Loucy (cell line): Measurements from ENCODE around the gene MPI.

Source experiments
- EZH2phosphoT487 ChIP-seq: fragments of 200-600 bp; IDR thresholded peaks from 2 replicates; pipeline ENCODE4 v1.6.1; 2018; ENCODE audit warnings: antibody characterized with exemption, mild to moderate bottlenecking, moderate library complexity, borderline replicate concordance
- TF ChIP-seq, protein P1 (sequence below): fragments of 200-600 bp; sonication (generic); conservative IDR thresholded peaks from 2 replicates; pipeline ENCODE4 v1.5.1; 2014; ENCODE audit warnings: mild to moderate bottlenecking, antibody characterized with exemption, low read length

DNA sequence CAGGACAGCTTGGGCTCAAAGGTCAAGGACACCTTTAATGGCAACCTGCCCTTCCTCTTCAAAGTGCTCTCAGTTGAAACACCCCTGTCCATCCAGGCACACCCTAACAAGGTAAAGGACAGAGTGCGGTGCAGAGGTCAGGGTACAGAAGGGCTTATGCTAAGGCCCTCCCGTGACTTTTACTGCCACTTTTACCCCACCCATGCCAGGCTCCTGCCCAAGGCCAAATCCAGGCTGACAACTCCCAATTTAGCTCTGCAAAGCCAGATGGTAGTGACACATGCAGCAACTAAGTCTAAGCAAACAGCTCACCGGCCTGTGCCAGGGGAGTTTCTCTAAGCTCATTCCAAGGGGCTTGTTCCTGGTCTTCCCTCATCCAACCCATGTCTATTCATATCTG, 1.6 kb downstream of the MPI start:
- TF ChIP-seq, protein P1, sequence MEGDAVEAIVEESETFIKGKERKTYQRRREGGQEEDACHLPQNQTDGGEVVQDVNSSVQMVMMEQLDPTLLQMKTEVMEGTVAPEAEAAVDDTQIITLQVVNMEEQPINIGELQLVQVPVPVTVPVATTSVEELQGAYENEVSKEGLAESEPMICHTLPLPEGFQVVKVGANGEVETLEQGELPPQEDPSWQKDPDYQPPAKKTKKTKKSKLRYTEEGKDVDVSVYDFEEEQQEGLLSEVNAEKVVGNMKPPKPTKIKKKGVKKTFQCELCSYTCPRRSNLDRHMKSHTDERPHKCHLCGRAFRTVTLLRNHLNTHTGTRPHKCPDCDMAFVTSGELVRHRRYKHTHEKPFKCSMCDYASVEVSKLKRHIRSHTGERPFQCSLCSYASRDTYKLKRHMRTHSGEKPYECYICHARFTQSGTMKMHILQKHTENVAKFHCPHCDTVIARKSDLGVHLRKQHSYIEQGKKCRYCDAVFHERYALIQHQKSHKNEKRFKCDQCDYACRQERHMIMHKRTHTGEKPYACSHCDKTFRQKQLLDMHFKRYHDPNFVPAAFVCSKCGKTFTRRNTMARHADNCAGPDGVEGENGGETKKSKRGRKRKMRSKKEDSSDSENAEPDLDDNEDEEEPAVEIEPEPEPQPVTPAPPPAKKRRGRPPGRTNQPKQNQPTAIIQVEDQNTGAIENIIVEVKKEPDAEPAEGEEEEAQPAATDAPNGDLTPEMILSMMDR = no peak
- no peak for TF ChIP-seq EZH2phosphoT487
